ENCODE measurements around the gene AHNAK.

The AHNAK gene

GRCh38 chr11:62466444-62466843 lies 80.2 kb downstream of the AHNAK start:
- DNase-seq (ENCODE audit: low spot score), result no peak
- in situ Hi-C loops (cut with MboI; ENCODE audit: low pct_unique_long_range_greater_than_20kb, low sequenced_read_pairs, unreplicated experiment), result no loop called here
- no peak for TF ChIP-seq CTCF (IDR thresholded peaks at IDR 0.05; ENCODE audit: extremely low read depth, insufficient read depth, missing control alignments)

GRCh38 chr11:62464655-62465054 lies 82.0 kb downstream of the AHNAK start:
- in situ Hi-C loops (cut with MboI; ENCODE audit: low pct_unique_long_range_greater_than_20kb, low sequenced_read_pairs, unreplicated experiment), result no loop called here
- peak; percentile 50 for DNase-seq (ENCODE audit: low spot score)
- TF ChIP-seq CTCF (IDR thresholded peaks at IDR 0.05; ENCODE audit: extremely low read depth, insufficient read depth, missing control alignments), result peak; percentile 54

- in situ Hi-C loops (cut with MboI; ENCODE audit: low pct_unique_long_range_greater_than_20kb, low sequenced_read_pairs, unreplicated experiment), result no loop called here
- DNase-seq (ENCODE audit: low spot score), result no peak
- TF ChIP-seq CTCF (IDR thresholded peaks at IDR 0.05; ENCODE audit: extremely low read depth, insufficient read depth, missing control alignments), result no peak
These were observed 83.5 kb downstream of the AHNAK start for GRCh38 chr11:62463121-62463542.

GRCh38 chr11:62462508-62462892 lies 84.1 kb downstream of the AHNAK start:
- no peak for TF ChIP-seq CTCF (IDR thresholded peaks at IDR 0.05; ENCODE audit: extremely low read depth, insufficient read depth, missing control alignments)
- DNase-seq (ENCODE audit: low spot score), result no peak
- in situ Hi-C loops (cut with MboI; ENCODE audit: low pct_unique_long_range_greater_than_20kb, low sequenced_read_pairs, unreplicated experiment), result no loop called here

- in situ Hi-C loops (cut with MboI; ENCODE audit: low pct_unique_long_range_greater_than_20kb, low sequenced_read_pairs, unreplicated experiment), result no loop called here
- no peak for DNase-seq (ENCODE audit: low spot score)
- no peak for TF ChIP-seq CTCF (IDR thresholded peaks at IDR 0.05; ENCODE audit: extremely low read depth, insufficient read depth, missing control alignments)
These were observed 84.7 kb downstream of the AHNAK start for GRCh38 chr11:62461740-62462507.

GRCh38 chr11:62459080-62459479 lies 87.5 kb downstream of the AHNAK start:
- TF ChIP-seq CTCF (IDR thresholded peaks at IDR 0.05; ENCODE audit: extremely low read depth, insufficient read depth, missing control alignments), result no peak
- in situ Hi-C loops (cut with MboI; ENCODE audit: low pct_unique_long_range_greater_than_20kb, low sequenced_read_pairs, unreplicated experiment), result no loop called here
- DNase-seq (ENCODE audit: low spot score), result no peak

Measured in GM13977 (cell line).